Measurements from ENCODE around the gene PTPN9. TPM values are rescaled to one million over a fixed set of nuclear protein-coding genes. Genes with fewer than 3 reads are reported as not detected.

Gene PTPN9
- total RNA-seq, 4 donors from 2014 or later, result 11.7 to 20.9 (median 15.7) TPM

- TF ChIP-seq CTCF (IDR thresholded peaks at IDR 0.05; ENCODE audit: low read depth), result no peak
Measured at GRCh38 chr15:75451202-75451673, 127.9 kb downstream of the PTPN9 start.

GRCh38 chr15:75450307-75451201 lies 128.6 kb downstream of the PTPN9 start:
- no peak for TF ChIP-seq CTCF (IDR thresholded peaks at IDR 0.05; ENCODE audit: low read depth)

DNA sequence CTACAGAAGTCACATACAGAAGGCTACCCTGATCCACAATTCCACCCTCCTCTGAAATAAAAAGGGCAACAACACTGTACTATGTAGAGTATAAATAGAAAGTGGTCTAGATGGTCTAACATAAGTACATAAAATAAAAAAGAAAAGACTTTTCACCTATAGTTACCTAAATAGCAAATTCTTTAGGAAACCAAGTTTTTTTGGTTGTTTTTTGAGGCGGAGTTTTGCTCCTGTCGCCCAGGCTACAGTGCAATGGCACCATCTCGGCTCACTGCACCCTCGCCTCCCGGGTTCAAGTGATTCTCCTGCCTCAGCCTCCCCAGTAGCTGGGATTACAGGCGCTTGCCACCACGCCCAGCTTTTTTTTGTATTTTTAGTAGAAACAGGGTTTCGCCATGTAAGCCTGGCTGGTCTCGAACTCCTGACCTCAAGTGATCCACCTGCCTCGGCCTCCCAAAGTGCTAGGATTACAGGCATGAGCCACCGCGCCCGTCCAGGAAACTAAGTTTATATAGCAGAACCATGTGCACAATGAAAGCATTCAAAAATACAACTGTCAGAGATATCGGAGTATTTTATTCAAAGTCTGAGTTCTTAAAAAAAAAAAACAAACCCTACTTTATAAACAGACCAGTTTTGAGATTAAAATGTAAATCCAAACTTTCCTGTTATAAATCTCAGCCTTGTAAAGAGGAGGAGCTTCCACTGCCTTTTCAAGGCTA lies 129.4 kb downstream of the PTPN9 start:
- TF ChIP-seq CTCF (IDR thresholded peaks at IDR 0.05; ENCODE audit: low read depth), result no peak

DNA sequence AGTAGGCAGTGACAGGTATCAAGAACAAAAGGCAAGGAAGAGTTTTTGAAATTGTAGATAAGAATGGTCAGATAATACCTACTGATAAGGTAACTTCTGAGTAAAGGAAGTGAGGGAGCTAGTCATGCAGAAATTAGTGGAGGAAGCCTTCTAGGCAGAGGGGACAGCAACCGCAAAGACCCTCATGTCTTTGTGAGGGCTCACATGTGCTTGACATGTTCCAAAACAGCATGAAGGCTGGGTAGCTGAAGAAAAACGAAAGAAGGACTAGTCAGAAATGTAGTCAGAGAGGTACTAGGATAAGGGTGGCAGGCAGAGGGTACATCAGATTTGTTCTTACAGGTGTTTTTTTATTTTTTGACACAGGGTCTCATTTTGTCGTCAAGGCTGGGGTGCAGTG lies 133.0 kb downstream of the PTPN9 start:
- no peak for TF ChIP-seq CTCF (IDR thresholded peaks at IDR 0.05; ENCODE audit: low read depth)

- TF ChIP-seq CTCF (IDR thresholded peaks at IDR 0.05; ENCODE audit: low read depth), result no peak
Measured at GRCh38 chr15:75437721-75438120, 141.4 kb downstream of the PTPN9 start.

GRCh38 chr15:75436881-75437280 lies 142.2 kb downstream of the PTPN9 start:
- TF ChIP-seq CTCF (IDR thresholded peaks at IDR 0.05; ENCODE audit: low read depth), result no peak

- TF ChIP-seq CTCF (IDR thresholded peaks at IDR 0.05; ENCODE audit: low read depth), result no peak
Measured at GRCh38 chr15:75431682-75432081, 147.4 kb downstream of the PTPN9 start.
